Right ventricle myocardium superior (tissue), 1 donor: ENCODE results near the gene BEST2. TPM values are rescaled to one million over a fixed set of nuclear protein-coding genes. Genes with fewer than 3 reads are reported as not detected.
"Not testable (repeated sequence)": the region's sequence is repeated elsewhere in the genome, so short reads cannot be mapped to it uniquely, and the experiment has no call there.

Experiments used
- ATAC-seq: fragments of 200-7000 bp; cut with Tn5 transposase; one replicate; pipeline ENCODE4 v1.9.1; 2020; ENCODE audit warnings: mild to moderate bottlenecking; ENCODE audit not compliant: poor library complexity
- DNase-seq: peaks from one replicate; pipeline ENCODE4 v3.0.0-alpha.2; 2020
- intact Hi-C: fragments of 100-400 bp; cut with DNase I; formaldehyde crosslinking; loops from one replicate; pipeline ENCODE4 v1.11.2; 2022
- long read RNA-seq: library from polyadenylated mRNA; unstranded; transcript quantifications from one replicate; pipeline ENCODE4 v2.0.0, GENCODE V29; 2021
- total RNA-seq: library from RNA; stranded (reverse); fragmentation: NEBNext Ultra II Directional; extraction: Animal tissue kit (Norgen Biotek cat#: 25700); gene quantifications from one replicate; pipeline ENCODE4 v1.2.1, GENCODE V29; 2021
- donor health status: DM: no; HTN: yes; CAD: no; lungs with severe emphysema.

Gene BEST2
- total RNA-seq, result not detected
- long read RNA-seq, result 0 reads

- ATAC-seq, result no peak
- intact Hi-C loops, result no loop called here
- DNase-seq, result no peak
These were observed at the start of gene BEST2 for GRCh38 chr19:12751635-12752034. TSS of gene BEST2 (plus strand) at chr19:12751791. CDS start at chr19:12752593, 802 bp downstream.

GRCh38 chr19:12703046-12703445 is 48.5 kb upstream of the BEST2 start:
- intact Hi-C loops, result no loop called here
- ATAC-seq (no peak), DNase-seq (no peak)

GRCh38 chr19:12705169-12705568 is 46.4 kb upstream of the BEST2 start:
- ATAC-seq, result no peak
- intact Hi-C loops, result no loop called here
- DNase-seq, result no peak

GRCh38 chr19:12705654-12706331 is 45.8 kb upstream of the BEST2 start:
- DNase-seq (no peak), ATAC-seq (no peak)
- intact Hi-C loops, result no loop called here

- no peak for ATAC-seq
- no peak for DNase-seq
- intact Hi-C loops, result no loop called here
These were observed 45.3 kb upstream of the BEST2 start for GRCh38 chr19:12706332-12706718.

- intact Hi-C loops, result no loop called here
- no peak for DNase-seq
These were observed 43.0 kb upstream of the BEST2 start for GRCh38 chr19:12708641-12709040.

GRCh38 chr19:12711187-12711586 is 40.4 kb upstream of the BEST2 start:
- ATAC-seq (no peak), DNase-seq (no peak)
- intact Hi-C loops, result loop anchor here (5.0 kb wide), 1 partner anchor 46 kb away; no protein-coding TSS in a partner anchor

More at GRCh38 chr19:12708641-12709040, 43.0 kb upstream of the BEST2 start:
- ATAC-seq, result no peak

- not testable (repeated sequence) for DNase-seq
These were observed 39.5 kb upstream of the BEST2 start for GRCh38 chr19:12712077-12712476.

GRCh38 chr19:12713304-12713703 is 38.3 kb upstream of the BEST2 start:
- not testable (repeated sequence) for ATAC-seq, DNase-seq
- intact Hi-C loops, result loop anchor here (5.0 kb wide), 1 partner anchor 44 kb away; no protein-coding TSS in a partner anchor

More at GRCh38 chr19:12712077-12712476, 39.5 kb upstream of the BEST2 start:
- ATAC-seq, result not testable (repeated sequence)
- intact Hi-C loops, result loop anchor here (5.0 kb wide), 1 partner anchor 45 kb away; no protein-coding TSS in a partner anchor

GRCh38 chr19:12715102-12715501 is 36.5 kb upstream of the BEST2 start:
- intact Hi-C loops, result no loop called here
- DNase-seq, result no peak
- no peak for ATAC-seq

GRCh38 chr19:12715929-12716328 is 35.7 kb upstream of the BEST2 start:
- no peak for DNase-seq
- intact Hi-C loops, result no loop called here

GRCh38 chr19:12720296-12720695 is 31.3 kb upstream of the BEST2 start:
- no peak for DNase-seq
- intact Hi-C loops, result no loop called here
- ATAC-seq, result no peak

More at GRCh38 chr19:12715929-12716328, 35.7 kb upstream of the BEST2 start:
- ATAC-seq, result no peak

GRCh38 chr19:12720851-12721655 is 30.5 kb upstream of the BEST2 start:
- peak; percentile 53 for DNase-seq
- intact Hi-C loops, result no loop called here

GRCh38 chr19:12721656-12722565 is 29.7 kb upstream of the BEST2 start:
- DNase-seq (peak; percentile 81), ATAC-seq (peak; percentile 56)
- intact Hi-C loops, result no loop called here

More at GRCh38 chr19:12720851-12721655, 30.5 kb upstream of the BEST2 start:
- peak; percentile 23 for ATAC-seq

GRCh38 chr19:12722566-12723380 is 28.8 kb upstream of the BEST2 start:
- intact Hi-C loops, result no loop called here
- DNase-seq (peak; percentile 98), ATAC-seq (peak; percentile 95)

- intact Hi-C loops, result no loop called here
- no peak for ATAC-seq
These were observed 28.3 kb upstream of the BEST2 start for GRCh38 chr19:12723381-12723640.

GRCh38 chr19:12723641-12724426 is 27.8 kb upstream of the BEST2 start, which contains the start of gene TNPO2:
TSS of gene TNPO2 (minus strand) at chr19:12723932. CDS start at chr19:12720977, 2,955 bp downstream.
- intact Hi-C loops, result no loop called here
- peak; percentile 59 for ATAC-seq
- DNase-seq, result peak; percentile 72

More at GRCh38 chr19:12723381-12723640, 28.3 kb upstream of the BEST2 start:
- DNase-seq, result no peak
